HEK293 (cell line): ENCODE data around the gene TRIM9.
A peak's percentile ranks its signal among the peaks of the same experiment; 100 is the strongest.

Experiments used
- CTCF ChIA-PET: fragments of 350-600 bp; formaldehyde crosslinking; extraction: SDS; loops from one replicate; lab custom pipeline; 2021; ENCODE audit warnings: antibody characterized with exemption; lab: Yijun Ruan, JAX
- POLR2A ChIA-PET: fragments of 300-600 bp; formaldehyde crosslinking; extraction: SDS; loops from one replicate; lab custom pipeline; 2020; ENCODE audit warnings: antibody characterized with exemption, inconsistent platforms; lab: Yijun Ruan, JAX
- H3K27ac ChIP-seq: fragments of 200-500 bp; sonication (Bioruptor generic); 2 replicates; pipeline ENCODE4 v1.5.1; 2014; ENCODE audit warnings: low read depth, low read length, control low read depth, inconsistent platforms; ENCODE audit errors: extremely low read depth
- H3K36me3 ChIP-seq, 2 experiments: fragments of 200-500 bp in 1 of 2; sonication (Bioruptor generic) in 1 of 2; 1 replicate in 1 of 2; 2 replicates in 1 of 2; pipeline ENCODE4 v1.5.1; 2014 to 2017; ENCODE audit warnings: inconsistent platforms in 2 of 2, low read length in 2 of 2; ENCODE audit not compliant: control insufficient read depth in 2 of 2, insufficient read depth in 1 of 2
- H3K4me1 ChIP-seq: fragments of 200-500 bp; sonication (Bioruptor generic); 2 replicates; pipeline ENCODE4 v1.5.1; 2014; ENCODE audit warnings: mild to moderate bottlenecking, low read length, inconsistent platforms; ENCODE audit not compliant: control insufficient read depth, insufficient read depth
- H3K4me3 ChIP-seq: 2 replicates; pipeline ENCODE4 v1.5.1; 2011; ENCODE audit warnings: low read depth, mild to moderate bottlenecking, control low read depth, low read length, moderate library complexity
- H3K9me3 ChIP-seq: fragments of 200-500 bp; sonication (Bioruptor generic); 2 replicates; pipeline ENCODE4 v1.5.1; 2014; ENCODE audit warnings: low read depth, low read length, inconsistent platforms; ENCODE audit not compliant: control insufficient read depth, insufficient read depth
- GLIS2 ChIP-seq: fragments of 450-650 bp; formaldehyde crosslinking; IDR thresholded peaks from 2 replicates; pipeline ENCODE4 v1.5.1; 2016; ENCODE audit warnings: missing biosample characterization, missing genetic modification characterization
- KLF9 ChIP-seq: fragments of 450-650 bp; formaldehyde crosslinking; IDR thresholded peaks from 2 replicates; pipeline ENCODE4 v1.5.1; 2016; ENCODE audit warnings: missing biosample characterization, missing genetic modification characterization, low read depth
- OVOL3 ChIP-seq: fragments of 450-650 bp; formaldehyde crosslinking; IDR thresholded peaks from 2 replicates; pipeline ENCODE4 v1.5.1; 2016; ENCODE audit warnings: missing biosample characterization, missing genetic modification characterization
- SCRT2 ChIP-seq: fragments of 450-650 bp; formaldehyde crosslinking; IDR thresholded peaks from 2 replicates; pipeline ENCODE4 v1.5.1; 2016; ENCODE audit warnings: missing biosample characterization, missing genetic modification characterization
- SP2 ChIP-seq: fragments of 450-650 bp; formaldehyde crosslinking; IDR thresholded peaks from 2 replicates; pipeline ENCODE4 v1.5.1; 2016; ENCODE audit warnings: missing biosample characterization, missing genetic modification characterization
- ZNF155 ChIP-seq: fragments of 450-650 bp; formaldehyde crosslinking; IDR thresholded peaks from 2 replicates; pipeline ENCODE4 v1.5.1; 2016; ENCODE audit warnings: missing biosample characterization, missing genetic modification characterization
- ZNF157 ChIP-seq: fragments of 450-650 bp; formaldehyde crosslinking; IDR thresholded peaks from 2 replicates; pipeline ENCODE4 v1.5.1; 2016; ENCODE audit warnings: missing biosample characterization, missing genetic modification characterization
- ZNF169 ChIP-seq: fragments of 450-650 bp; formaldehyde crosslinking; IDR thresholded peaks from 2 replicates; pipeline ENCODE4 v1.5.1; 2016; ENCODE audit warnings: missing biosample characterization, missing genetic modification characterization
- ZNF202 ChIP-seq: fragments of 450-650 bp; formaldehyde crosslinking; IDR thresholded peaks from 2 replicates; pipeline ENCODE4 v1.5.1; 2016; ENCODE audit warnings: missing biosample characterization, missing genetic modification characterization, borderline replicate concordance
- ZNF404 ChIP-seq: fragments of 450-650 bp; formaldehyde crosslinking; IDR thresholded peaks from 2 replicates; pipeline ENCODE4 v1.5.1; 2017; ENCODE audit warnings: missing biosample characterization, missing genetic modification characterization
- ZNF555 ChIP-seq: fragments of 450-650 bp; formaldehyde crosslinking; conservative IDR thresholded peaks from 2 replicates; pipeline ENCODE4 v1.5.1; 2017; ENCODE audit warnings: missing biosample characterization, mild to moderate bottlenecking, missing genetic modification characterization, inconsistent platforms
- ZNF600 ChIP-seq: fragments of 450-650 bp; formaldehyde crosslinking; IDR thresholded peaks from 2 replicates; pipeline ENCODE4 v1.5.1; 2016; ENCODE audit warnings: missing biosample characterization, missing genetic modification characterization
- ZNF701 ChIP-seq: fragments of 450-650 bp; formaldehyde crosslinking; IDR thresholded peaks from 2 replicates; pipeline ENCODE4 v1.5.1; 2016; ENCODE audit warnings: missing biosample characterization, missing genetic modification characterization
- ZNF747 ChIP-seq: fragments of 450-650 bp; formaldehyde crosslinking; IDR thresholded peaks from 2 replicates; pipeline ENCODE4 v1.5.1; 2016; ENCODE audit warnings: missing biosample characterization, missing genetic modification characterization
- ZNF777 ChIP-seq: fragments of 450-650 bp; formaldehyde crosslinking; IDR thresholded peaks from 2 replicates; pipeline ENCODE4 v1.5.1; 2017; ENCODE audit warnings: missing biosample characterization, missing genetic modification characterization, borderline replicate concordance
- ZNF830 ChIP-seq: fragments of 450-650 bp; IDR thresholded peaks from 2 replicates; pipeline ENCODE4 v1.5.0; 2018; ENCODE audit warnings: missing biosample characterization, missing genetic modification characterization, low read depth, mild to moderate bottlenecking, moderate library complexity
- TF ChIP-seq, protein P1 (sequence below): fragments of 450-650 bp; formaldehyde crosslinking; IDR thresholded peaks from 2 replicates; pipeline ENCODE4 v1.5.1; 2016; ENCODE audit warnings: missing biosample characterization, missing genetic modification characterization
- TF ChIP-seq, protein P2 (sequence below): fragments of 450-650 bp; formaldehyde crosslinking; conservative IDR thresholded peaks from 2 replicates; pipeline ENCODE4 v1.5.1; 2016; ENCODE audit warnings: low read depth, missing biosample characterization, missing genetic modification characterization
- TF ChIP-seq, protein P3 (sequence below): fragments of 450-650 bp; formaldehyde crosslinking; IDR thresholded peaks from 2 replicates; pipeline ENCODE4 v1.5.1; 2016; ENCODE audit warnings: missing biosample characterization, missing genetic modification characterization, borderline replicate concordance
- TF ChIP-seq, protein P4 (sequence below): fragments of 450-650 bp; formaldehyde crosslinking; IDR thresholded peaks from 2 replicates; pipeline ENCODE4 v1.5.0; 2017; ENCODE audit warnings: missing biosample characterization, missing genetic modification characterization, borderline replicate concordance
- TF ChIP-seq, protein P5 (sequence below): fragments of 450-650 bp; formaldehyde crosslinking; IDR thresholded peaks from 2 replicates; pipeline ENCODE4 v1.5.1; 2016; ENCODE audit warnings: missing biosample characterization, missing genetic modification characterization
- TF ChIP-seq, protein P6 (sequence below): fragments of 450-650 bp; formaldehyde crosslinking; IDR thresholded peaks from 2 replicates; pipeline ENCODE4 v1.5.1; 2016; ENCODE audit warnings: missing biosample characterization, missing genetic modification characterization

Gene TRIM9

DNA sequence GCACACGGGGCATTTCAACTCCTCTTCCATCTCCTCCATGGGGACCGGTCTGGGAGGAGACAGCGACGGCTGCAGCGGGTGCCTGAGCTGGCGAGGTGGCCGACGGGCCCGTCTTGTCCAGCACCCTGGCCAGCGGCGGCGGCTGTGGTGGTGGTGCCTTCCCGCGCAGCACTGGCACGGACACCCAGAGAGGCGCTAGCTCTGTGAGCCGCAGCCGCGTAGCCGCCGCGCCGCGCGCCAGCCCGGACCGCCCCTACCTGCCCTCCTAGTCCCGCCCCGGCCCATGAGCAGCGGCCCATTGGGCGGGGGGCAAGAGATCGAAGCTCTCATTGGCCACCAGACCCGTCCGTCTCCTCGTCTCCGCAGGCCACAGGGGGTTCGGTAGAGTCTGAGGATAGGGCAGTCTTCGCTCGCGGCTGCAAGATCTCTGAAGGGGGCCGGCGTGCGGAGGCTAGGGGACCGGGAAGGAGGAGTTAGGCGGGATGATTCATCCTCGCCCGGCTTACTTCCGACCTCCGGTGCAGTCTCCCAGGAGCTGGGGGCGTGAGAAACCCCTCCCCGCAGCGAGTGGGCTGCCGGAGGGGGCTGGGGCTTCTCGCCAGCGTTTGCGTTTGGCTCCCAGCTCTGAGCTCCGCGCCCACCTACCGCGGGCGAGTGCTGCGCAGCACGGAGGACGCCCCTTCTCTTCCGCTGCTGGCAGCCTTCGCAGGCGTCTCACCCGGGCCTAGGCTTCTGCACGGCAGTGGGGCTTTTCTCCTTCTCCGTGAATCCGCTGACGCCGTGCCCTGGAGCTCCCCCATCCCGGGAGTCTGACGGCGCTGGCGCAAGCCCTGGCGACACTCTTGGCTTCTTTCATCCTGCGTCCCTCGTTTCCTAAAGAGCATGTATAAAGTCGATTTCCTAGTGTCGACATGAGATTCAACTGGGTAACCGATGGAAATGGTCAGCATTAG is at the start of gene TRIM9:
TSS of gene TRIM9 (minus strand) at position 205 of the 953 bp plus-strand sequence. CDS start at position 39, 166 bp downstream.
- Histone ChIP-seq H3K36me3 (no peaks in the 10 kb centered on the region), H3K27ac (peak within 1 kb of the TSS; percentile 96), H3K9me3 (no peaks in the 10 kb centered on the region), H3K4me3 (peak within 1 kb of the TSS; percentile 74), H3K4me1 (peaks cover 28% of the 10 kb centered on the region)
- ChIA-PET CTCF (interaction anchor here (0.5 to 1.0 kb wide), 13 partner anchors 12 to 683 kb away, joined by 3 to 5 read pairs (median 3); no protein-coding TSS in a partner anchor), POLR2A (interaction anchor here (0.6 to 2.3 kb wide), 22 partner anchors 9 to 427 kb away, joined by 3 to 11 read pairs (median 4); partner anchors contain the start of genes NIN, PYGL, SAV1 and TMX1)
- TF ChIP-seq ZNF830 (tag by site-specific recombination) = no peak
- TF ChIP-seq, protein P1, sequence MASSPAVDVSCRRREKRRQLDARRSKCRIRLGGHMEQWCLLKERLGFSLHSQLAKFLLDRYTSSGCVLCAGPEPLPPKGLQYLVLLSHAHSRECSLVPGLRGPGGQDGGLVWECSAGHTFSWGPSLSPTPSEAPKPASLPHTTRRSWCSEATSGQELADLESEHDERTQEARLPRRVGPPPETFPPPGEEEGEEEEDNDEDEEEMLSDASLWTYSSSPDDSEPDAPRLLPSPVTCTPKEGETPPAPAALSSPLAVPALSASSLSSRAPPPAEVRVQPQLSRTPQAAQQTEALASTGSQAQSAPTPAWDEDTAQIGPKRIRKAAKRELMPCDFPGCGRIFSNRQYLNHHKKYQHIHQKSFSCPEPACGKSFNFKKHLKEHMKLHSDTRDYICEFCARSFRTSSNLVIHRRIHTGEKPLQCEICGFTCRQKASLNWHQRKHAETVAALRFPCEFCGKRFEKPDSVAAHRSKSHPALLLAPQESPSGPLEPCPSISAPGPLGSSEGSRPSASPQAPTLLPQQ (tag by site-specific recombination) = no peak
- TF ChIP-seq ZNF157 = no peak
- no peak for TF ChIP-seq SCRT2 (tag by site-specific recombination)
- TF ChIP-seq, protein P2, sequence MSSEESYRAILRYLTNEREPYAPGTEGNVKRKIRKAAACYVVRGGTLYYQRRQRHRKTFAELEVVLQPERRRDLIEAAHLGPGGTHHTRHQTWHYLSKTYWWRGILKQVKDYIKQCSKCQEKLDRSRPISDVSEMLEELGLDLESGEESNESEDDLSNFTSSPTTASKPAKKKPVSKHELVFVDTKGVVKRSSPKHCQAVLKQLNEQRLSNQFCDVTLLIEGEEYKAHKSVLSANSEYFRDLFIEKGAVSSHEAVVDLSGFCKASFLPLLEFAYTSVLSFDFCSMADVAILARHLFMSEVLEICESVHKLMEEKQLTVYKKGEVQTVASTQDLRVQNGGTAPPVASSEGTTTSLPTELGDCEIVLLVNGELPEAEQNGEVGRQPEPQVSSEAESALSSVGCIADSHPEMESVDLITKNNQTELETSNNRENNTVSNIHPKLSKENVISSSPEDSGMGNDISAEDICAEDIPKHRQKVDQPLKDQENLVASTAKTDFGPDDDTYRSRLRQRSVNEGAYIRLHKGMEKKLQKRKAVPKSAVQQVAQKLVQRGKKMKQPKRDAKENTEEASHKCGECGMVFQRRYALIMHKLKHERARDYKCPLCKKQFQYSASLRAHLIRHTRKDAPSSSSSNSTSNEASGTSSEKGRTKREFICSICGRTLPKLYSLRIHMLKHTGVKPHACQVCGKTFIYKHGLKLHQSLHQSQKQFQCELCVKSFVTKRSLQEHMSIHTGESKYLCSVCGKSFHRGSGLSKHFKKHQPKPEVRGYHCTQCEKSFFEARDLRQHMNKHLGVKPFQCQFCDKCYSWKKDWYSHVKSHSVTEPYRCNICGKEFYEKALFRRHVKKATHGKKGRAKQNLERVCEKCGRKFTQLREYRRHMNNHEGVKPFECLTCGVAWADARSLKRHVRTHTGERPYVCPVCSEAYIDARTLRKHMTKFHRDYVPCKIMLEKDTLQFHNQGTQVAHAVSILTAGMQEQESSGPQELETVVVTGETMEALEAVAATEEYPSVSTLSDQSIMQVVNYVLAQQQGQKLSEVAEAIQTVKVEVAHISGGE = peak; percentile 85
- peak; percentile 74 for TF ChIP-seq KLF9 (tag by site-specific recombination)
- no peak for TF ChIP-seq ZNF701 (tag by site-specific recombination)
- peak; percentile 99 for TF ChIP-seq GLIS2 (tag by site-specific recombination)
- TF ChIP-seq ZNF747 (tag by site-specific recombination) = no peak
- TF ChIP-seq, protein P3, sequence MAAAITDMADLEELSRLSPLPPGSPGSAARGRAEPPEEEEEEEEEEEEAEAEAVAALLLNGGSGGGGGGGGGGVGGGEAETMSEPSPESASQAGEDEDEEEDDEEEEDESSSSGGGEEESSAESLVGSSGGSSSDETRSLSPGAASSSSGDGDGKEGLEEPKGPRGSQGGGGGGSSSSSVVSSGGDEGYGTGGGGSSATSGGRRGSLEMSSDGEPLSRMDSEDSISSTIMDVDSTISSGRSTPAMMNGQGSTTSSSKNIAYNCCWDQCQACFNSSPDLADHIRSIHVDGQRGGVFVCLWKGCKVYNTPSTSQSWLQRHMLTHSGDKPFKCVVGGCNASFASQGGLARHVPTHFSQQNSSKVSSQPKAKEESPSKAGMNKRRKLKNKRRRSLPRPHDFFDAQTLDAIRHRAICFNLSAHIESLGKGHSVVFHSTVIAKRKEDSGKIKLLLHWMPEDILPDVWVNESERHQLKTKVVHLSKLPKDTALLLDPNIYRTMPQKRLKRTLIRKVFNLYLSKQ (tag by site-specific recombination) = no peak
- TF ChIP-seq, protein P4, sequence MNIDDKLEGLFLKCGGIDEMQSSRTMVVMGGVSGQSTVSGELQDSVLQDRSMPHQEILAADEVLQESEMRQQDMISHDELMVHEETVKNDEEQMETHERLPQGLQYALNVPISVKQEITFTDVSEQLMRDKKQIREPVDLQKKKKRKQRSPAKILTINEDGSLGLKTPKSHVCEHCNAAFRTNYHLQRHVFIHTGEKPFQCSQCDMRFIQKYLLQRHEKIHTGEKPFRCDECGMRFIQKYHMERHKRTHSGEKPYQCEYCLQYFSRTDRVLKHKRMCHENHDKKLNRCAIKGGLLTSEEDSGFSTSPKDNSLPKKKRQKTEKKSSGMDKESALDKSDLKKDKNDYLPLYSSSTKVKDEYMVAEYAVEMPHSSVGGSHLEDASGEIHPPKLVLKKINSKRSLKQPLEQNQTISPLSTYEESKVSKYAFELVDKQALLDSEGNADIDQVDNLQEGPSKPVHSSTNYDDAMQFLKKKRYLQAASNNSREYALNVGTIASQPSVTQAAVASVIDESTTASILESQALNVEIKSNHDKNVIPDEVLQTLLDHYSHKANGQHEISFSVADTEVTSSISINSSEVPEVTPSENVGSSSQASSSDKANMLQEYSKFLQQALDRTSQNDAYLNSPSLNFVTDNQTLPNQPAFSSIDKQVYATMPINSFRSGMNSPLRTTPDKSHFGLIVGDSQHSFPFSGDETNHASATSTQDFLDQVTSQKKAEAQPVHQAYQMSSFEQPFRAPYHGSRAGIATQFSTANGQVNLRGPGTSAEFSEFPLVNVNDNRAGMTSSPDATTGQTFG (tag by site-specific recombination) = no peak
- TF ChIP-seq, protein P5, sequence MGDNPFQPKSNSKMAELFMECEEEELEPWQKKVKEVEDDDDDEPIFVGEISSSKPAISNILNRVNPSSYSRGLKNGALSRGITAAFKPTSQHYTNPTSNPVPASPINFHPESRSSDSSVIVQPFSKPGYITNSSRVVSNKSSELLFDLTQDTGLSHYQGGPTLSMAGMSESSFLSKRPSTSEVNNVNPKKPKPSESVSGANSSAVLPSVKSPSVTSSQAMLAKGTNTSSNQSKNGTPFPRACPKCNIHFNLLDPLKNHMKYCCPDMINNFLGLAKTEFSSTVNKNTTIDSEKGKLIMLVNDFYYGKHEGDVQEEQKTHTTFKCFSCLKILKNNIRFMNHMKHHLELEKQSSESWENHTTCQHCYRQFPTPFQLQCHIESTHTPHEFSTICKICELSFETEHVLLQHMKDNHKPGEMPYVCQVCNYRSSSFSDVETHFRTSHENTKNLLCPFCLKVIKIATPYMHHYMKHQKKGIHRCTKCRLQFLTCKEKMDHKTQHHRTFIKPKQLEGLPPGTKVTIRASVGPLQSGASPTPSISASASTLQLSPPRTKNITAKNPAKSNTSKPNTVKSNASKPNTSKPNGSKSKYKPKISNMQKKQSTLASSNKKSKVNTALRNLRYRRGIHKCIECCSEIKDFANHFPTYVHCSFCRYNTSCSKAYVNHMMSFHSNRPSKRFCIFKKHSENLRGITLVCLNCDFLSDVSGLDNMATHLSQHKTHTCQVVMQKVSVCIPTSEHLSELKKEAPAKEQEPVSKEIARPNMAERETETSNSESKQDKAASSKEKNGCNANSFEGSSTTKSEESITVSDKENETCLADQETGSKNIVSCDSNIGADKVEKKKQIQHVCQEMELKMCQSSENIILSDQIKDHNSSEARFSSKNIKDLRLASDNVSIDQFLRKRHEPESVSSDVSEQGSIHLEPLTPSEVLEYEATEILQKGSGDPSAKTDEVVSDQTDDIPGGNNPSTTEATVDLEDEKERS (tag by site-specific recombination) = no peak
- no peak for TF ChIP-seq ZNF555 (tag by site-specific recombination)
- no peak for TF ChIP-seq ZNF404 (tag by site-specific recombination)
- peak; percentile 75 for TF ChIP-seq ZNF600
- no peak for TF ChIP-seq ZNF155
- TF ChIP-seq, protein P6, sequence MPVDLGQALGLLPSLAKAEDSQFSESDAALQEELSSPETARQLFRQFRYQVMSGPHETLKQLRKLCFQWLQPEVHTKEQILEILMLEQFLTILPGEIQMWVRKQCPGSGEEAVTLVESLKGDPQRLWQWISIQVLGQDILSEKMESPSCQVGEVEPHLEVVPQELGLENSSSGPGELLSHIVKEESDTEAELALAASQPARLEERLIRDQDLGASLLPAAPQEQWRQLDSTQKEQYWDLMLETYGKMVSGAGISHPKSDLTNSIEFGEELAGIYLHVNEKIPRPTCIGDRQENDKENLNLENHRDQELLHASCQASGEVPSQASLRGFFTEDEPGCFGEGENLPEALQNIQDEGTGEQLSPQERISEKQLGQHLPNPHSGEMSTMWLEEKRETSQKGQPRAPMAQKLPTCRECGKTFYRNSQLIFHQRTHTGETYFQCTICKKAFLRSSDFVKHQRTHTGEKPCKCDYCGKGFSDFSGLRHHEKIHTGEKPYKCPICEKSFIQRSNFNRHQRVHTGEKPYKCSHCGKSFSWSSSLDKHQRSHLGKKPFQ = no peak
- no peak for TF ChIP-seq OVOL3 (tag by site-specific recombination)
- TF ChIP-seq ZNF777 = no peak
- TF ChIP-seq ZNF202 (tag by site-specific recombination) = no peak
- peak; percentile 94 for TF ChIP-seq SP2 (tag by site-specific recombination)
- TF ChIP-seq ZNF169 (tag by site-specific recombination) = no peak
